Neural cell (in vitro differentiated cells): ENCODE measurements around the gene GAREM1. TPM values are rescaled to one million over a fixed set of nuclear protein-coding genes. Genes with fewer than 3 reads are reported as not detected.

ENCODE experiments used
- H2AFZ ChIP-seq: fragments of 200-600, 300-800 bp; sonication (generic), shearing (Covaris generic); 2 replicates; pipeline ENCODE4 v1.6.0; 2014; ENCODE audit warnings: low read depth, mild to moderate bottlenecking, antibody characterized with exemption, low read length, moderate library complexity
- H3F3A ChIP-seq: fragments of 200-600 bp; shearing (Covaris generic); 2 replicates; pipeline ENCODE4 v1.6.1; 2016; ENCODE audit warnings: mild to moderate bottlenecking, moderate library complexity, mixed read lengths, antibody characterized with exemption, low read length; ENCODE audit not compliant: insufficient read depth, poor library complexity, severe bottlenecking
- H3K27ac ChIP-seq: fragments of 200-600, 300-800 bp; sonication (generic), shearing (Covaris generic); 2 replicates; pipeline ENCODE4 v1.5.1; 2014; ENCODE audit warnings: mild to moderate bottlenecking, low read length, moderate library complexity
- H3K27me3 ChIP-seq: fragments of 300-800, 200-600 bp; sonication (generic), shearing (Covaris generic); 2 replicates; pipeline ENCODE4 v1.6.0; 2014; ENCODE audit warnings: mild to moderate bottlenecking, low read depth, low read length, moderate library complexity; ENCODE audit not compliant: insufficient read depth
- H3K36me3 ChIP-seq: fragments of 300-800, 200-600 bp; sonication (generic), shearing (Covaris generic); 2 replicates; pipeline ENCODE4 v1.5.1; 2014; ENCODE audit warnings: mild to moderate bottlenecking, antibody characterized with exemption, low read length, moderate library complexity; ENCODE audit not compliant: insufficient read depth
- H3K4me2 ChIP-seq: fragments of 300-800, 200-600 bp; sonication (generic), shearing (Covaris generic); 2 replicates; pipeline ENCODE4 v1.6.0; 2014; ENCODE audit warnings: mild to moderate bottlenecking, low read length
- H3K4me3 ChIP-seq: fragments of 300-800, 200-600 bp; sonication (generic), shearing (Covaris generic); 2 replicates; pipeline ENCODE4 v1.5.1; 2014; ENCODE audit warnings: mild to moderate bottlenecking, low read length, moderate library complexity
- H3K79me2 ChIP-seq: fragments of 200-600 bp; shearing (Covaris generic); replicated peaks from 2 replicates; pipeline ENCODE4 v1.6.0; 2014; ENCODE audit warnings: mild to moderate bottlenecking, low read length, moderate library complexity; ENCODE audit not compliant: insufficient read depth
- H3K9ac ChIP-seq: fragments of 300-800, 200-600 bp; sonication (generic), shearing (Covaris generic); 2 replicates; pipeline ENCODE4 v1.6.1; 2016; ENCODE audit warnings: mild to moderate bottlenecking, low read length, mixed read lengths
- H3K9me2 ChIP-seq: fragments of 200-600 bp; shearing (Covaris generic); 2 replicates; pipeline ENCODE4 v1.6.1; 2016; ENCODE audit warnings: mild to moderate bottlenecking, low read length, mixed read lengths; ENCODE audit not compliant: insufficient read depth
- H3K9me3 ChIP-seq: fragments of 200-600, 300-800 bp; sonication (generic), shearing (Covaris generic); 2 replicates; pipeline ENCODE4 v1.6.1; 2016; ENCODE audit warnings: mild to moderate bottlenecking, mixed run types, low read length, moderate library complexity, mixed read lengths
- H4K20me1 ChIP-seq: fragments of 200-600 bp; shearing (Covaris generic); 2 replicates; pipeline ENCODE4 v1.6.1; 2016; ENCODE audit warnings: mild to moderate bottlenecking, mixed run types; ENCODE audit not compliant: insufficient read depth
- CTCF ChIP-seq: fragments of 450-650 bp; IDR thresholded peaks from 2 replicates; pipeline ENCODE4 v1.5.1; 2014; ENCODE audit warnings: antibody characterized with exemption, mild to moderate bottlenecking, moderate library complexity; ENCODE audit not compliant: poor library complexity, severe bottlenecking
- EP300 ChIP-seq: fragments of 450-650 bp; conservative IDR thresholded peaks from 2 replicates; pipeline ENCODE4 v1.6.1; 2014; ENCODE audit warnings: antibody characterized with exemption, mild to moderate bottlenecking, moderate library complexity; ENCODE audit not compliant: poor library complexity, severe bottlenecking
- EZH2 ChIP-seq: fragments of 200-600, 300-800 bp; shearing (Covaris generic), sonication (generic); IDR thresholded peaks from 2 replicates; pipeline ENCODE4 v1.6.1; 2014; ENCODE audit warnings: antibody characterized with exemption, low read length, borderline replicate concordance, mild to moderate bottlenecking; ENCODE audit not compliant: insufficient read depth, poor library complexity, severe bottlenecking
- MXI1 ChIP-seq: fragments of 450-650 bp; conservative IDR thresholded peaks from 2 replicates; pipeline ENCODE4 v1.6.1; 2014; ENCODE audit warnings: antibody characterized with exemption, mild to moderate bottlenecking; ENCODE audit not compliant: poor library complexity, severe bottlenecking
- POLR2AphosphoS5 ChIP-seq: IDR thresholded peaks from 2 replicates; pipeline ENCODE4 v1.6.1; 2012
- RAD21 ChIP-seq: fragments of 450-650 bp; conservative IDR thresholded peaks from 2 replicates; pipeline ENCODE4 v1.6.1; 2014; ENCODE audit warnings: antibody characterized with exemption, mild to moderate bottlenecking, moderate library complexity
- REST ChIP-seq: IDR thresholded peaks from 2 replicates; pipeline ENCODE4 v1.6.1; 2012; ENCODE audit warnings: borderline replicate concordance
- SMC3 ChIP-seq: fragments of 450-650 bp; conservative IDR thresholded peaks from 2 replicates; pipeline ENCODE4 v1.6.1; 2014; ENCODE audit warnings: antibody characterized with exemption, mild to moderate bottlenecking, moderate library complexity; ENCODE audit not compliant: poor library complexity
- TAF1 ChIP-seq: IDR thresholded peaks from 2 replicates; pipeline ENCODE4 v1.6.1; 2012; ENCODE audit warnings: low read depth
- polyA plus RNA-seq: library from polyadenylated mRNA; depleted of rRNA; stranded (reverse); fragments of >200 nt; gene quantifications from 2 replicates; pipeline ENCODE4 v1.2.3, GENCODE V29; 2014

The GAREM1 gene
- polyA plus RNA-seq, 1 donor from 2014 or later = 1.3 TPM

GRCh38 chr18:32468147-32468845, 2.4 kb downstream of the GAREM1 start:
- no peaks in the 10 kb centered on the region for H3K27me3 ChIP-seq
- H3K9me3 ChIP-seq = no peaks in the 10 kb centered on the region
- H3K9me2 ChIP-seq = no peaks in the 10 kb centered on the region
- H3K4me3 ChIP-seq = peak overlapping the region; percentile 89
- H2AFZ ChIP-seq = no peak overlapping the region
- H3K79me2 ChIP-seq = peaks cover 20% of the 10 kb centered on the region
- TF ChIP-seq EZH2 (no peak), MXI1 (no peak), CTCF (no peak), TAF1 (no peak), RAD21 (no peak), POLR2AphosphoS5 (no peak), SMC3 (no peak), EP300 (no peak), REST (no peak)
- no peaks in the 10 kb centered on the region for H3K36me3 ChIP-seq
- no peak overlapping the region for H3K27ac ChIP-seq
- no peak overlapping the region for H3K4me2 ChIP-seq
- peaks cover 6% of the 10 kb centered on the region for H3F3A ChIP-seq
- H4K20me1 ChIP-seq = no peaks in the 10 kb centered on the region
- H3K9ac ChIP-seq = no peak overlapping the region

- TF ChIP-seq TAF1 (no peak), MXI1 (no peak), EZH2 (no peak), RAD21 (no peak), EP300 (no peak)
- Histone ChIP-seq H3K27ac (no peak overlapping the region), H3F3A (no peaks in the 10 kb centered on the region), H3K4me3 (no peak overlapping the region), H3K9me3 (no peaks in the 10 kb centered on the region), H3K4me2 (no peak overlapping the region), H3K27me3 (no peaks in the 10 kb centered on the region), H3K9ac (no peak overlapping the region), H3K9me2 (no peaks in the 10 kb centered on the region), H3K79me2 (peaks cover 7% of the 10 kb centered on the region), H2AFZ (no peak overlapping the region), H3K36me3 (no peaks in the 10 kb centered on the region), H4K20me1 (no peaks in the 10 kb centered on the region)
Observed at GRCh38 chr18:32461709-32462272, 8.9 kb downstream of the GAREM1 start.
